Right ventricle myocardium inferior (tissue), 1 donor: Measurements from ENCODE around the gene MRPS34. TPM values are rescaled to one million over a fixed set of nuclear protein-coding genes. Genes with fewer than 3 reads are reported as not detected.
"Not testable (repeated sequence)": the region's sequence is repeated elsewhere in the genome, so short reads cannot be mapped to it uniquely, and the experiment has no call there.

Source experiments
- ATAC-seq: fragments of 200-7000 bp; cut with Tn5 transposase; one replicate; pipeline ENCODE4 v1.9.1; 2020; ENCODE audit warnings: mild to moderate bottlenecking, moderate library complexity
- DNase-seq: peaks from one replicate; pipeline ENCODE4 v3.0.0; 2021; ENCODE audit errors: missing footprints
- intact Hi-C: fragments of 100-400 bp; cut with DNase I; formaldehyde crosslinking; loops from one replicate; pipeline ENCODE4 v1.11.0; 2022
- total RNA-seq: library from RNA; stranded (reverse); fragmentation: NEBNext Ultra II Directional; extraction: Animal tissue kit (Norgen Biotek cat#: 25700); gene quantifications from one replicate; pipeline ENCODE4 v1.2.1, GENCODE V29; 2021
- donor health status: DM: no; HTN: yes; CAD: no; lungs with severe emphysema.

Gene MRPS34
- total RNA-seq, 1 donor from 2014 or later, result 80.8 TPM

- DNase-seq (no peak), ATAC-seq (no peak)
- intact Hi-C loops, result no loop called here
Measured at GRCh38 chr16:1744338-1744840, 28.5 kb downstream of the MRPS34 start.

GRCh38 chr16:1743376-1744337 lies 29.3 kb downstream of the MRPS34 start:
- intact Hi-C loops, result no loop called here
- no peak for DNase-seq
- no peak for ATAC-seq

- peak; percentile 63 for ATAC-seq
- peak; percentile 49 for DNase-seq
- intact Hi-C loops, result no loop called here
Measured at GRCh38 chr16:1741553-1742165, 31.3 kb downstream of the MRPS34 start.

GRCh38 chr16:1740781-1741490 lies 32.0 kb downstream of the MRPS34 start:
- ATAC-seq (no peak), DNase-seq (peak; percentile 25)
- intact Hi-C loops, result no loop called here

GRCh38 chr16:1740234-1740633 lies 32.7 kb downstream of the MRPS34 start:
- intact Hi-C loops, result no loop called here
- DNase-seq (peak; percentile 28), ATAC-seq (no peak)

GRCh38 chr16:1734816-1735215 lies 38.1 kb downstream of the MRPS34 start:
- DNase-seq, result no peak
- intact Hi-C loops, result no loop called here
- ATAC-seq, result no peak

GRCh38 chr16:1734123-1734522 lies 38.8 kb downstream of the MRPS34 start:
- intact Hi-C loops, result no loop called here
- DNase-seq (no peak), ATAC-seq (peak; percentile 30)

GRCh38 chr16:1732551-1732987 lies 40.4 kb downstream of the MRPS34 start:
- intact Hi-C loops, ATAC-seq, DNase-seq: not testable (repeated sequence)

GRCh38 chr16:1732071-1732470 lies 40.9 kb downstream of the MRPS34 start:
- intact Hi-C loops, result no loop called here
- ATAC-seq (no peak), DNase-seq (no peak)

GRCh38 chr16:1731603-1732002 lies 41.3 kb downstream of the MRPS34 start:
- intact Hi-C loops, result no loop called here
- DNase-seq, result no peak
- no peak for ATAC-seq

- ATAC-seq (no peak), DNase-seq (no peak)
- intact Hi-C loops, result no loop called here
Measured at GRCh38 chr16:1731073-1731472, 41.9 kb downstream of the MRPS34 start.

- intact Hi-C loops, result no loop called here
- no peak for ATAC-seq
- no peak for DNase-seq
Measured at GRCh38 chr16:1729445-1729844, 43.5 kb downstream of the MRPS34 start.

- intact Hi-C loops, result no loop called here
- no peak for ATAC-seq
- DNase-seq, result peak; percentile 28
Measured at GRCh38 chr16:1729026-1729425, 43.9 kb downstream of the MRPS34 start.

- DNase-seq (peak; percentile 54), ATAC-seq (no peak)
- intact Hi-C loops, result no loop called here
Measured at GRCh38 chr16:1727651-1728624, 45.0 kb downstream of the MRPS34 start.

- intact Hi-C loops, result no loop called here
- ATAC-seq, result no peak
- peak; percentile 47 for DNase-seq
Measured at GRCh38 chr16:1726661-1727502, 46.1 kb downstream of the MRPS34 start.

- DNase-seq (peak; percentile 56), ATAC-seq (no peak)
- intact Hi-C loops, result no loop called here
Measured at GRCh38 chr16:1724491-1724890, 48.4 kb downstream of the MRPS34 start.

GRCh38 chr16:1723450-1724147 lies 49.3 kb downstream of the MRPS34 start:
- intact Hi-C loops, result no loop called here
- ATAC-seq (no peak), DNase-seq (peak; percentile 17)
